ENCODE results near the gene ULK1. TPM values are rescaled to one million over a fixed set of nuclear protein-coding genes. Genes with fewer than 3 reads are reported as not detected.

Gene ULK1
- total RNA-seq, 1 experiment from 2014 or later, result 48.9 TPM

DNA sequence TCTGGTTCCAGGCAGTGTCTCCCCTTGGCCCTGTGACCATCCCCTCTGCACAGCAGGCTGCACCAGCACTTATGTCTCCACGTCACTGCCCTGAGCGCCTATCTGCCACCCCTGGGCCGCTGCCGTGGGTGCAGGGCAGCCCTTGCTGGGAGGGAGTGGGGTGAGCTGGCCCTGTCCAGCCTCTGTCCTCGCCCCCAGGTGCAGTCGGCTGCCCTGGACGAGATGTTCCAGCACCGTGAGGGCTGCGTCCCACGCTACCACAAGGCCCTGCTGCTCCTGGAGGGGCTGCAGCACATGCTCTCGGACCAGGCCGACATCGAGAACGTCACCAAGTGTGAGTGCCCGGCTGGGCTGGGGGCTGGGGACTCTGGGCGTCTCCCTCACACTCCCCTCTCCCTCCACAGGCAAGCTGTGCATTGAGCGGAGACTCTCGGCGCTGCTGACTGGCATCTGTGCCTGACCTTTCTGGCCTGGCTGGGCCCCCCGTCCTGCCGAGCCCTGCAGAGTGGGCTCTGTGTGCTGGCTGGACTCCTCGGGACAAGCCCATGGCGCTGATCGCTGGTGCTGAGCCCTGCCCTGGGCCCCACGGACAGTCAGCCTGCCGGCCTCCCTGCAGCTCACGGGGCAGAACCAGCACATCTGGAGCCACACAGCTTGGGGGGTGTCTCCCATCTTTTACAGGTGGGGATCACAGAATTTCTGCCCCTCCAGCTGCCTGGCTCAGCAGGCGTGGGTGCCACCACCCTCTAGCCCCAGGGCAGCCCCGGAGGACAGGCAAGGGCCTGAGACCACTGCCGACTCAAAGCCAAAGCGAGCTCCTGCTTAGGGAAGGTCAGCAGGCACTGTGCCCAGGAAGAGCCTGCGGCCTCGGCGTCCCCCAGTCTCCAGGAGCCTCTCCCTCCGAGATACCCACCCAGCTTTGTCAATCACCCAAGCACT, 26.7 kb downstream of the ULK1 start:
- H3K27ac Mint-ChIP-seq (ENCODE audit: unreplicated experiment), result no peak overlapping the region
- TF ChIP-seq, protein P1, sequence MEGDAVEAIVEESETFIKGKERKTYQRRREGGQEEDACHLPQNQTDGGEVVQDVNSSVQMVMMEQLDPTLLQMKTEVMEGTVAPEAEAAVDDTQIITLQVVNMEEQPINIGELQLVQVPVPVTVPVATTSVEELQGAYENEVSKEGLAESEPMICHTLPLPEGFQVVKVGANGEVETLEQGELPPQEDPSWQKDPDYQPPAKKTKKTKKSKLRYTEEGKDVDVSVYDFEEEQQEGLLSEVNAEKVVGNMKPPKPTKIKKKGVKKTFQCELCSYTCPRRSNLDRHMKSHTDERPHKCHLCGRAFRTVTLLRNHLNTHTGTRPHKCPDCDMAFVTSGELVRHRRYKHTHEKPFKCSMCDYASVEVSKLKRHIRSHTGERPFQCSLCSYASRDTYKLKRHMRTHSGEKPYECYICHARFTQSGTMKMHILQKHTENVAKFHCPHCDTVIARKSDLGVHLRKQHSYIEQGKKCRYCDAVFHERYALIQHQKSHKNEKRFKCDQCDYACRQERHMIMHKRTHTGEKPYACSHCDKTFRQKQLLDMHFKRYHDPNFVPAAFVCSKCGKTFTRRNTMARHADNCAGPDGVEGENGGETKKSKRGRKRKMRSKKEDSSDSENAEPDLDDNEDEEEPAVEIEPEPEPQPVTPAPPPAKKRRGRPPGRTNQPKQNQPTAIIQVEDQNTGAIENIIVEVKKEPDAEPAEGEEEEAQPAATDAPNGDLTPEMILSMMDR (IDR thresholded peaks at IDR 0.05; ENCODE audit: unreplicated experiment), result no peak
- DNase-seq, result no peak
- no peaks in the 10 kb centered on the region for H3K9me3 Mint-ChIP-seq (ENCODE audit: low read depth, unreplicated experiment)
- CTCF ChIA-PET, result interaction anchor here (0.6 kb wide), 1 partner anchor 102 kb away, joined by 5 read pairs; no protein-coding TSS in a partner anchor
- H3K4me3 Mint-ChIP-seq (ENCODE audit: low read depth, unreplicated experiment), result no peak overlapping the region
- H3K36me3 Mint-ChIP-seq (ENCODE audit: insufficient read depth, unreplicated experiment), result peaks cover 20% of the 10 kb centered on the region
- no peaks in the 10 kb centered on the region for H3K27me3 Mint-ChIP-seq (ENCODE audit: unreplicated experiment)
- no TSS peak for BruUV-seq (replicated peaks)
- no peaks in the 10 kb centered on the region for H3K4me1 Mint-ChIP-seq (ENCODE audit: low read depth, unreplicated experiment)
- intact Hi-C loops (cut with micrococcal nuclease; ENCODE audit: unreplicated experiment), result no loop called here

DNA sequence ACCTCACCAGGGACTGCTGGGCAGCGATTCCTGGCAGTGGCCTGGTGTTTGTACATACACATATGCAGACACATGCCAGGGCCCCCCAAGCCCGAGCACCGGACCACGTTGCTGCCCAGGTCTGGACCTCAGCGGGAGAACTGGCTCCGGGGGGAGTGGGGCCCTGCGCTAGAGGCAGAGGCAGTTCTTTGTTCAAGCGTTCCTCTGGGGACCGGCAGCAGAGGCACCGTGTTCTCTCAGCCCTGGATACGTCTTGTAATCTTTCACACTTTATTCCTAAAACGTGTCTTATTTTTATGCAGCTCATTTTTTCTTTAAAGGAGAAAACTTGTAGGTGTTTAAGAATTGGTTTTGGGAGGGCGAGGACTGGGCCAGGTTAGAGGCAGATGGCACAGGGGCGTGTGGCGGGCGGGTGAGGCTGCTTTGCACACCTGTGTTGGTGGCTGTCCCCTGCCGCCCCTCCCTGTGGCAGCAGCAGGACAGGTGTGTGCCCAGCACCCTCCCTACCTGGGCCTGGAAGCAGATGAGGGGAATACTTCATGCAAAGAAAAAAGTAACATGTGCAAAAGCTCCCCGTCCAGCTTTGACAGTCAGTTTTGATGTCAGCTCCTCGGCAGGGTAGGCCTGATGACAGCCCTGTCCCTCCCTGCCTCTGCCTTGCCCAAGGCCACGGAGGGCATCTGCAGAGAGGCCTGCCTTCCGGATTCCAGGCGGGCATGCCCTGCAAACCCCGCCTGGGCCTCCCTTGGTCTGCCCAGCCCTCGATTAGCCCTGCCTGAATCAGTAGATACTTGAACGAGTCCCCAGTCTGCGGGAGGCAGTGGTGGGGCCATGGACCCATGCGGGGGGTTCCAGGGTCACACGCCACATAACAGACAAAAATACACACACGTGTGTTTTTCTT, 27.7 kb downstream of the ULK1 start:
- Mint-ChIP-seq H3K27ac (ENCODE audit: unreplicated experiment) (no peak overlapping the region), H3K4me1 (ENCODE audit: low read depth, unreplicated experiment) (no peaks in the 10 kb centered on the region), H3K9me3 (ENCODE audit: low read depth, unreplicated experiment) (no peaks in the 10 kb centered on the region), H3K4me3 (ENCODE audit: low read depth, unreplicated experiment) (no peak overlapping the region), H3K27me3 (ENCODE audit: unreplicated experiment) (no peaks in the 10 kb centered on the region), H3K36me3 (ENCODE audit: insufficient read depth, unreplicated experiment) (peaks cover 13% of the 10 kb centered on the region)
- intact Hi-C loops (cut with micrococcal nuclease; ENCODE audit: unreplicated experiment), result no loop called here
- CTCF ChIA-PET, result interaction anchor here (0.5 to 0.6 kb wide), 2 partner anchors 21 to 101 kb away, joined by 3 to 5 read pairs; no protein-coding TSS in a partner anchor
- DNase-seq, result no peak
- TSS peak; percentile 56 for BruUV-seq (replicated peaks)
- TF ChIP-seq, protein P1 (IDR thresholded peaks at IDR 0.05; ENCODE audit: unreplicated experiment), result no peak

DNA sequence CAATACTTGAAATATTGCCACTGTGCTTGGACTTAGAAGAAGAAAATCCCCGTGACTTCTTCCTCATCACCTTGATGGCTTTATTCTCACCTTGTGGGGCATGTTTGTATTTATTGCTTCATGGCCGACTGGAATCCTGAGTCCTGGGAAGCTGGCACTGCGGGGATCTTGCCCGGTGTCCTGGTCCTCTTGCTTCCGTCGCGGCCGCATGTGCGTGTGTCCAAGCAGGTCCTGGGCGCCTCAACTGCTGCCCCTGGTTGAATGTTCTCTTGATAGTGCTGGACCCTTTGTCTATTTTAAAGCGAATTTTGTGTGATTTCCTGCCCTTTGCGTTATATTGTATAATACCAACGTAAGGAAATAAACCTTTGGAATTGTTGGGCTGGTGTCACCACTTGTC, 28.4 kb downstream of the ULK1 start:
- H3K36me3 Mint-ChIP-seq (ENCODE audit: insufficient read depth, unreplicated experiment), result peaks cover 14% of the 10 kb centered on the region
- intact Hi-C loops (cut with micrococcal nuclease; ENCODE audit: unreplicated experiment), result no loop called here
- no peak overlapping the region for H3K27ac Mint-ChIP-seq (ENCODE audit: unreplicated experiment)
- H3K27me3 Mint-ChIP-seq (ENCODE audit: unreplicated experiment), result no peaks in the 10 kb centered on the region
- no peaks in the 10 kb centered on the region for H3K9me3 Mint-ChIP-seq (ENCODE audit: low read depth, unreplicated experiment)
- BruUV-seq (replicated peaks), result no TSS peak
- TF ChIP-seq, protein P1 (IDR thresholded peaks at IDR 0.05; ENCODE audit: unreplicated experiment), result no peak
- CTCF ChIA-PET, result no interaction called here
- no peaks in the 10 kb centered on the region for H3K4me1 Mint-ChIP-seq (ENCODE audit: low read depth, unreplicated experiment)
- no peak overlapping the region for H3K4me3 Mint-ChIP-seq (ENCODE audit: low read depth, unreplicated experiment)
- DNase-seq, result no peak

DNA sequence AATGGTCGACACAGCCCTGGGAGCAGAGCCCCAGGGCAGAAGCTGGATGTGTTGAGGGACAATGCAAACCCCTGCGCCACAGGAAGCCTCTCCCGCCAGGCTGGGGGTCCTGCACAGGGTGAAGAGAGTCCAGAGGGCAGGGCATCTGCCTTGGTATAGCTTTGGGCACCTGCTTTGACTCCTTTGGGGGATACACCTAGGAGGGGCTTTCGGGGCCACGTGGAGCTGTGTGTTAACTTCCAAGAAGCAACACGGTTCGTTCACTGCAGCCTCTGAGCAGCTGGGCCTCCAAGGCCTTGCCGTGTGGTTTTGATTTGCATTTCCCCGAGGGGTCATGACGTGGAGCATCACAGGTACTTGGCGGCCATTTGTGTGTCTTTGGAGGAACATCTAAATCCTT, 28.8 kb downstream of the ULK1 start:
- TF ChIP-seq, protein P1 (IDR thresholded peaks at IDR 0.05; ENCODE audit: unreplicated experiment), result no peak
- no peaks in the 10 kb centered on the region for H3K27me3 Mint-ChIP-seq (ENCODE audit: unreplicated experiment)
- H3K36me3 Mint-ChIP-seq (ENCODE audit: insufficient read depth, unreplicated experiment), result peaks cover 19% of the 10 kb centered on the region
- intact Hi-C loops (cut with micrococcal nuclease; ENCODE audit: unreplicated experiment), result no loop called here
- H3K9me3 Mint-ChIP-seq (ENCODE audit: low read depth, unreplicated experiment), result no peaks in the 10 kb centered on the region
- no peak overlapping the region for H3K4me3 Mint-ChIP-seq (ENCODE audit: low read depth, unreplicated experiment)
- no peaks in the 10 kb centered on the region for H3K4me1 Mint-ChIP-seq (ENCODE audit: low read depth, unreplicated experiment)
- no TSS peak for BruUV-seq (replicated peaks)
- CTCF ChIA-PET, result no interaction called here
- H3K27ac Mint-ChIP-seq (ENCODE audit: unreplicated experiment), result no peak overlapping the region
- no peak for DNase-seq

Data from Calu3 (cell line).